Sigmoid colon (tissue), 4 donors: ENCODE data around the gene EHD3.

Source experiments
- CTCF ChIP-seq, 4 experiments: fragments of 450-650 bp in 3 of 4; fragments of 200-600 bp in 1 of 4; IDR thresholded peaks; one replicate each; pipeline ENCODE4 v1.5.1; 2016 to 2019; ENCODE audit warnings: antibody characterized with exemption in 4 of 4, mild to moderate bottlenecking in 3 of 4, moderate library complexity in 2 of 4
- EP300 ChIP-seq, 4 donors: sonication (generic); formaldehyde crosslinking; IDR thresholded peaks; one replicate each; pipeline ENCODE4 v1.6.1; 2017; ENCODE audit warnings: antibody characterized with exemption in 4 of 4
- POLR2A ChIP-seq, 2 donors: fragments of 450-650 bp; IDR thresholded peaks; one replicate each; pipeline ENCODE4 v1.6.1; 2016; ENCODE audit warnings: antibody characterized with exemption in 2 of 2, mild to moderate bottlenecking in 2 of 2, moderate library complexity in 2 of 2

- no peak for TF ChIP-seq CTCF (IDR thresholded peaks at IDR 0.05)
- TF ChIP-seq EP300 (IDR thresholded peaks at IDR 0.05), result no peak
- no peak for TF ChIP-seq POLR2A (IDR thresholded peaks at IDR 0.05)
Observed at GRCh38 chr2:31274401-31275075, 40.6 kb downstream of the EHD3 start.
